ENCODE results near the gene C2CD4C.
"Not testable (repeated sequence)": the region's sequence is repeated elsewhere in the genome, so short reads cannot be mapped to it uniquely, and the experiment has no call there.

DNA sequence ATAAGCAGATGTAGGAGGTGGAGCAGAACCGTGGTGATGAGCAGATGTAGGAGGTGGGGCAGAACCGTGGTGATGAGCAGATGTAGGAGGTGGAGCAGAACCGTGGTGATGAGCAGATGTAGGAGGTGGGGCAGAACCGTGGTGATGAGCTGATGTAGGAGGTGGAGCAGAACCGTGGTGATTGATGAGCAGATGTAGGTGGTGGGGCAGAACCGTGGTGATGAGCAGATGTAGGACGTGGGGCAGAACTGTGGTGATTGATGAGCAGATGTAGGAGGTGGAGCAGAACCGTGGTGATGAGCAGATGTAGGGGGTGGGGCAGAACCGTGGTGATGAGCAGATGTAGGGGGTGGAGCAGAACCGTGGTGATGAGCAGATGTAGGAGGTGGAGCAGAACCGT, 27.0 kb downstream of the C2CD4C start:
- not testable (repeated sequence) for TF ChIP-seq YY1 (IDR thresholded peaks at IDR 0.05; ENCODE audit: insufficient read depth, insufficient read length); ZNF274 (IDR thresholded peaks at IDR 0.05; ENCODE audit: low read depth, low read length)
